K562 (cell line): ENCODE results near the gene PHF21A. TPM values are rescaled to one million over a fixed set of nuclear protein-coding genes. Genes with fewer than 3 reads are reported as not detected.

Experiments
- BRD9 ChIP-seq: fragments of 450-650 bp; IDR thresholded peaks from 2 replicates; pipeline ENCODE4 v1.6.1; 2018; ENCODE audit warnings: low read depth; ENCODE audit not compliant: partially characterized antibody
- CCAR2 ChIP-seq: fragments of 200-400 bp; formaldehyde crosslinking; IDR thresholded peaks from 2 replicates; pipeline ENCODE4 v1.6.1; 2017; ENCODE audit warnings: mild to moderate bottlenecking, low read depth, low read length
- CXXC5 ChIP-seq: fragments of 250-450 bp; sonication (Bioruptor Pico); IDR thresholded peaks from 2 replicates; pipeline ENCODE4 v1.8.0; 2022; ENCODE audit warnings: inconsistent platforms, mild to moderate bottlenecking, moderate library complexity
- E4F1 ChIP-seq: fragments of 250-450 bp; sonication (Bioruptor Pico); IDR thresholded peaks from 2 replicates; pipeline ENCODE4 v1.5.0; 2021; ENCODE audit warnings: mild to moderate bottlenecking, borderline replicate concordance
- HNRNPK ChIP-seq: fragments of 200-400 bp; formaldehyde crosslinking; IDR thresholded peaks from one replicate; pipeline ENCODE4 v1.6.1; 2018; ENCODE audit warnings: mild to moderate bottlenecking, low read depth, low read length; ENCODE audit not compliant: poor library complexity, severe bottlenecking
- MECOM ChIP-seq: fragments of 250-450 bp; sonication (Bioruptor Pico); IDR thresholded peaks from 2 replicates; pipeline ENCODE4 v1.8.0; 2022; ENCODE audit warnings: inconsistent platforms
- NCOA1 ChIP-seq: fragments of 450-650 bp; IDR thresholded peaks from 2 replicates; pipeline ENCODE4 v1.6.1; 2016; ENCODE audit warnings: low read depth
- NCOR1 ChIP-seq: fragments of 450-650 bp; IDR thresholded peaks from 2 replicates; pipeline ENCODE4 v1.6.1; 2016; ENCODE audit warnings: mild to moderate bottlenecking, moderate library complexity
- RCOR1 ChIP-seq, 2 experiments: IDR thresholded peaks; 2 replicates each; pipeline ENCODE4 v1.6.1; 2012; ENCODE audit warnings: low read depth in 2 of 2, low read length in 2 of 2, borderline replicate concordance in 1 of 2, improper control_type of control experiment in 1 of 2
- SAFB2 ChIP-seq: fragments of 200-400 bp; formaldehyde crosslinking; IDR thresholded peaks from 2 replicates; pipeline ENCODE4 v1.6.1; 2018; ENCODE audit warnings: borderline replicate concordance, low read length, low read depth, moderate library complexity; ENCODE audit not compliant: severe bottlenecking
- SNAPC5 ChIP-seq: fragments of 250-450 bp; sonication (Bioruptor Pico); IDR thresholded peaks from 2 replicates; pipeline ENCODE4 v1.8.0; 2021; ENCODE audit warnings: moderate library complexity, mild to moderate bottlenecking, inconsistent platforms
- STAT5B ChIP-seq: fragments of 250-450 bp; sonication (Bioruptor Pico); IDR thresholded peaks from 2 replicates; pipeline ENCODE4 v1.8.0; 2021; ENCODE audit warnings: mild to moderate bottlenecking, inconsistent platforms
- TEAD2 ChIP-seq: fragments of 450-650 bp; IDR thresholded peaks from 2 replicates; pipeline ENCODE4 v1.6.1; 2016; ENCODE audit warnings: missing genetic modification characterization, control low read depth, missing compliant biosample characterization
- YY1 ChIP-seq, 3 experiments: IDR thresholded peaks; 2 replicates each; pipeline ENCODE4 v1.6.1; 2011; ENCODE audit warnings: low read length in 2 of 3, mild to moderate bottlenecking in 2 of 3, moderate library complexity in 2 of 3, borderline replicate concordance in 1 of 3, control low read depth in 1 of 3, low read depth in 1 of 3; ENCODE audit not compliant: insufficient read depth in 3 of 3, insufficient replicate concordance in 2 of 3, control insufficient read depth in 1 of 3, insufficient read length in 1 of 3; ENCODE audit errors: extremely low read depth in 1 of 3
- ZNF224 ChIP-seq: sonication (generic); formaldehyde crosslinking; IDR thresholded peaks from 2 replicates; pipeline ENCODE4 v1.8.0; 2022; ENCODE audit warnings: mild to moderate bottlenecking, missing genetic modification reagents
- ZNF23 ChIP-seq: fragments of 250-450 bp; sonication (Bioruptor Pico); IDR thresholded peaks from 2 replicates; pipeline ENCODE4 v1.4.0; 2020; ENCODE audit warnings: mild to moderate bottlenecking
- ZNF76 ChIP-seq: fragments of 250-450 bp; sonication (Bioruptor Pico); IDR thresholded peaks from 2 replicates; pipeline ENCODE4 v1.4.0; 2020; ENCODE audit warnings: mild to moderate bottlenecking, moderate library complexity, borderline replicate concordance
- ZNF766 ChIP-seq: fragments of 200-800 bp; sonication (Bioruptor generic); conservative IDR thresholded peaks from 2 replicates; pipeline ENCODE4 v1.6.1; 2016; ENCODE audit warnings: missing genetic modification characterization, missing compliant biosample characterization
- polyA plus RNA-seq, 8 experiments: library from polyadenylated mRNA; depleted of rRNA in 4 of 8; stranded (reverse) in 5 of 8; unstranded in 3 of 8; fragments of >200 nt; fragmentation: Nextera tagmentation in 2 of 8; fragmentation: Illumina TruSeq in 1 of 8; extraction: Ambion mirVana in 2 of 8; extraction: Trizol in 1 of 8; gene quantifications; 2 replicates each; pipeline versions ENCODE4 v1.2.1 to v1.2.3, GENCODE V29; 2011 to 2014; ENCODE audit warnings: inconsistent platforms in 1 of 8, missing spikeins in 1 of 8
- total RNA-seq, 7 experiments: library from RNA; depleted of rRNA in 6 of 7; stranded (reverse); fragments of >200 nt in 6 of 7; fragmentation: Illumina TruSeq in 2 of 7; extraction: Trizol in 2 of 7; gene quantifications; 2 replicates each; pipeline versions ENCODE4 v1.2.1 to v1.2.3, GENCODE V29; 2011 to 2021; ENCODE audit warnings: low replicate concordance in 1 of 7
- TF ChIP-seq, protein P1 (sequence below): sonication (generic); formaldehyde crosslinking; IDR thresholded peaks from 2 replicates; pipeline ENCODE4 v1.8.0; 2023; ENCODE audit warnings: missing genetic modification reagents, mild to moderate bottlenecking, borderline replicate concordance
- TF ChIP-seq, protein P2 (sequence below): fragments of 250-450 bp; sonication (Bioruptor Pico); IDR thresholded peaks from 2 replicates; pipeline ENCODE4 v1.6.1; 2021; ENCODE audit warnings: mild to moderate bottlenecking

PHF21A gene
- total and polyA plus RNA-seq, 9 of the 15 experiments (the other 6 are each of a cell fraction or from before 2014, with no cell fraction given), result 1.5 to 32.4 (median 10.7) TPM

- TF ChIP-seq BRD9 (no peak), ZNF224 (CRISPR knock-in tag) (no peak), NCOA1 (no peak), SAFB2 (no peak), CCAR2 (no peak), NCOR1 (0 out of 2 replicates have a peak, but pooled peaks have one; percentile 8), ZNF23 (CRISPR knock-in tag) (no peak), STAT5B (CRISPR knock-in tag) (no peak), MECOM (CRISPR knock-in tag) (peak; percentile 86; the same call in 1 of the 2 replicates), ZNF766 (CRISPR knock-in tag) (0 out of 2 replicates have a peak, but pooled peaks have one; percentile 1), ZNF76 (CRISPR knock-in tag) (no peak), E4F1 (CRISPR knock-in tag) (no peak), SNAPC5 (CRISPR knock-in tag) (no peak), TEAD2 (tag) (no peak), YY1 (IDR thresholded peaks at IDR 0.05; ENCODE audit: borderline replicate concordance in 1 of 3, control insufficient read depth in 1 of 3, extremely low read depth in 1 of 3, insufficient read depth in 3 of 3, insufficient read length in 1 of 3, insufficient replicate concordance in 2 of 3, low read depth in 1 of 3, low read length in 2 of 3) (no peak), HNRNPK (no peak), RCOR1 (IDR thresholded peaks at IDR 0.05; ENCODE audit: borderline replicate concordance in 1 of 2, low read depth in 2 of 2, low read length in 2 of 2) (peak in 1 of 2 experiments; percentile 82; a peak in 2 of 4 replicates), CXXC5 (CRISPR knock-in tag) (peak; percentile 78)
- TF ChIP-seq, protein P1, sequence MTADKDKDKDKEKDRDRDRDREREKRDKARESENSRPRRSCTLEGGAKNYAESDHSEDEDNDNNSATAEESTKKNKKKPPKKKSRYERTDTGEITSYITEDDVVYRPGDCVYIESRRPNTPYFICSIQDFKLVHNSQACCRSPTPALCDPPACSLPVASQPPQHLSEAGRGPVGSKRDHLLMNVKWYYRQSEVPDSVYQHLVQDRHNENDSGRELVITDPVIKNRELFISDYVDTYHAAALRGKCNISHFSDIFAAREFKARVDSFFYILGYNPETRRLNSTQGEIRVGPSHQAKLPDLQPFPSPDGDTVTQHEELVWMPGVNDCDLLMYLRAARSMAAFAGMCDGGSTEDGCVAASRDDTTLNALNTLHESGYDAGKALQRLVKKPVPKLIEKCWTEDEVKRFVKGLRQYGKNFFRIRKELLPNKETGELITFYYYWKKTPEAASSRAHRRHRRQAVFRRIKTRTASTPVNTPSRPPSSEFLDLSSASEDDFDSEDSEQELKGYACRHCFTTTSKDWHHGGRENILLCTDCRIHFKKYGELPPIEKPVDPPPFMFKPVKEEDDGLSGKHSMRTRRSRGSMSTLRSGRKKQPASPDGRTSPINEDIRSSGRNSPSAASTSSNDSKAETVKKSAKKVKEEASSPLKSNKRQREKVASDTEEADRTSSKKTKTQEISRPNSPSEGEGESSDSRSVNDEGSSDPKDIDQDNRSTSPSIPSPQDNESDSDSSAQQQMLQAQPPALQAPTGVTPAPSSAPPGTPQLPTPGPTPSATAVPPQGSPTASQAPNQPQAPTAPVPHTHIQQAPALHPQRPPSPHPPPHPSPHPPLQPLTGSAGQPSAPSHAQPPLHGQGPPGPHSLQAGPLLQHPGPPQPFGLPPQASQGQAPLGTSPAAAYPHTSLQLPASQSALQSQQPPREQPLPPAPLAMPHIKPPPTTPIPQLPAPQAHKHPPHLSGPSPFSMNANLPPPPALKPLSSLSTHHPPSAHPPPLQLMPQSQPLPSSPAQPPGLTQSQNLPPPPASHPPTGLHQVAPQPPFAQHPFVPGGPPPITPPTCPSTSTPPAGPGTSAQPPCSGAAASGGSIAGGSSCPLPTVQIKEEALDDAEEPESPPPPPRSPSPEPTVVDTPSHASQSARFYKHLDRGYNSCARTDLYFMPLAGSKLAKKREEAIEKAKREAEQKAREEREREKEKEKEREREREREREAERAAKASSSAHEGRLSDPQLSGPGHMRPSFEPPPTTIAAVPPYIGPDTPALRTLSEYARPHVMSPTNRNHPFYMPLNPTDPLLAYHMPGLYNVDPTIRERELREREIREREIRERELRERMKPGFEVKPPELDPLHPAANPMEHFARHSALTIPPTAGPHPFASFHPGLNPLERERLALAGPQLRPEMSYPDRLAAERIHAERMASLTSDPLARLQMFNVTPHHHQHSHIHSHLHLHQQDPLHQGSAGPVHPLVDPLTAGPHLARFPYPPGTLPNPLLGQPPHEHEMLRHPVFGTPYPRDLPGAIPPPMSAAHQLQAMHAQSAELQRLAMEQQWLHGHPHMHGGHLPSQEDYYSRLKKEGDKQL, result no peak
- TF ChIP-seq, protein P2, sequence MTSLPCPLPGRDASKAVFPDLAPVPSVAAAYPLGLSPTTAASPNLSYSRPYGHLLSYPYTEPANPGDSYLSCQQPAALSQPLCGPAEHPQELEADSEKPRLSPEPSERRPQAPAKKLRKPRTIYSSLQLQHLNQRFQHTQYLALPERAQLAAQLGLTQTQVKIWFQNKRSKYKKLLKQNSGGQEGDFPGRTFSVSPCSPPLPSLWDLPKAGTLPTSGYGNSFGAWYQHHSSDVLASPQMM (CRISPR knock-in tag), result no peak
These were observed 127.7 kb downstream of the PHF21A start (continued) for GRCh38 chr11:45993531-45994001.
